Naive B cell (primary cell): ENCODE results near the gene RGSL1. TPM values are rescaled to one million over a fixed set of nuclear protein-coding genes. Genes with fewer than 3 reads are reported as not detected.

ENCODE experiments used
- ATAC-seq, 2 donors: fragments of 150-1000 bp; cut with Tn5 transposase; 2 replicates each; pipeline ENCODE4 v1.10.0; 2021; ENCODE audit warnings: low read depth in 2 of 2, mild to moderate bottlenecking in 2 of 2, moderate library complexity in 2 of 2
- DNase-seq: peaks from one replicate; pipeline ENCODE4 v3.0.0; 2022
- H3K27ac Mint-ChIP-seq, 6 donors: one replicate each; pipeline ENCODE4 v1.8.0; 2020 to 2022; ENCODE audit warnings: mild to moderate bottlenecking in 6 of 6, mixed read lengths in 6 of 6, moderate library complexity in 5 of 6, inconsistent platforms in 2 of 6
- H3K27me3 Mint-ChIP-seq, 3 donors: one replicate each; pipeline ENCODE4 v1.8.0; 2021 to 2022; ENCODE audit warnings: mixed read lengths in 3 of 3, mild to moderate bottlenecking in 1 of 3
- H3K36me3 Mint-ChIP-seq, 2 donors: one replicate each; pipeline ENCODE4 v1.8.0; 2020 to 2022; ENCODE audit warnings: mixed read lengths in 2 of 2, inconsistent platforms in 1 of 2, mild to moderate bottlenecking in 1 of 2
- H3K4me1 Mint-ChIP-seq, 3 donors: one replicate each; pipeline ENCODE4 v1.8.0; 2020 to 2022; ENCODE audit warnings: mixed read lengths in 3 of 3, inconsistent platforms in 1 of 3, mild to moderate bottlenecking in 1 of 3, moderate library complexity in 1 of 3
- H3K4me3 Mint-ChIP-seq, 8 donors: one replicate each; pipeline ENCODE4 v1.8.0; 2020 to 2022; ENCODE audit warnings: mild to moderate bottlenecking in 8 of 8, mixed read lengths in 8 of 8, moderate library complexity in 8 of 8, inconsistent platforms in 2 of 8
- H3K9me3 Mint-ChIP-seq, 7 donors: one replicate each; pipeline ENCODE4 v1.8.0; 2020 to 2022; ENCODE audit warnings: mixed read lengths in 7 of 7, mild to moderate bottlenecking in 5 of 7, inconsistent platforms in 2 of 7, moderate library complexity in 1 of 7
- polyA plus RNA-seq, 6 donors: library from polyadenylated mRNA; unstranded; fragments of 300-500 nt; fragmentation: Illumina TruSeq; gene quantifications; one replicate each; pipeline ENCODE4 v1.2.3, GENCODE V29; 2021; ENCODE audit warnings: low read depth in 6 of 6

Gene RGSL1
- polyA plus RNA-seq, 6 donors from 2014 or later = 0.13 TPM; not detected in 5

DNA sequence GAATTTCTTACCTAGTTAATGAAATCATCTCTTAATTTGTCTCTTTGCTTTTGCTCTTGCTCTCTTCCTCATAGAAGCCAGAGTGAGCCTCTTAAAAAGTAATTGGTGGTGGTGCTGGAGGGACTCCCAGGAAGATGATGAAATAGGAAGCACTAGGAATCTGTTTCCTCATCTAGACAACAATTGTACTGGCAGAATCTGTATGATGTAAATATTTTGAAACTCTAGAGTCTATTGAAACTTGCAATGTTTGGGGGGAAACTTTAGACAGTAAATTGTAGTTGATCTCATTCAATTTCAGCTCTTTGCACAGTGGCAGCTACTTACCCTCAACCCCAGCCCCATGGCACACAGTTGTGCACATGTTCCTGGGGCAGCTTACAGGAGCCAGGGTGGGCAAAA, 10.6 kb downstream of the RGSL1 start:
- Mint-ChIP-seq H3K4me1 (no peaks in the 10 kb centered on the region), H3K27me3 (peaks cover 0 to 22% (median 3%) of the 10 kb centered on the region in 3 donors), H3K4me3 (no peak overlapping the region), H3K36me3 (no peaks in the 10 kb centered on the region), H3K27ac (no peak overlapping the region), H3K9me3 (peaks cover 0 to 41% (median 3%) of the 10 kb centered on the region in 7 donors)
- DNase-seq (no peak), ATAC-seq (no peak)

DNA sequence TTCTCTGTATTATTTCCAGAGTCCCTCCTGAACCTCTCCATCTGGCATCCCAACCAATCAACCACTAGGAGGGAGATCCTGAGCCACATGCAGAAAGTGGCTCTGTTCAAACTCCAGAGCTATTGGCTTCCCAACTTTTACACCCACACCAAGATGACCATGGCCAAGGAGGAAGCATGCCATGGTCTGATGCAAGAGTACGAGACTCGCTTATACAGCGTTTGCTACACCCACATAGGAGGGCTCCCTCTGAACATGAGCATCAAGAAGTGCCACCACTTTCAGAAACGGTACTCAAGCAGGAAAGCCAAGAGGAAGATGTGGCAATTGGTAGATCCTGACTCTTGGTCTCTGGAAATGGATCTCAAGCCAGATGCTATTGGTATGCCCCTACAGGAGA, 23.6 kb downstream of the RGSL1 start:
- DNase-seq = no peak
- peaks cover 6 to 8% of the 10 kb centered on the region in 2 donors for H3K36me3 Mint-ChIP-seq
- H3K9me3 Mint-ChIP-seq = peaks cover 5 to 20% (median 13%) of the 10 kb centered on the region in 7 donors
- H3K27ac Mint-ChIP-seq = no peak overlapping the region
- ATAC-seq = no peak
- peaks cover 0 to 8% (median 7%) of the 10 kb centered on the region in 3 donors for H3K4me1 Mint-ChIP-seq
- H3K4me3 Mint-ChIP-seq = no peak overlapping the region
- peaks cover 0 to 5% (median 4%) of the 10 kb centered on the region in 3 donors for H3K27me3 Mint-ChIP-seq

DNA sequence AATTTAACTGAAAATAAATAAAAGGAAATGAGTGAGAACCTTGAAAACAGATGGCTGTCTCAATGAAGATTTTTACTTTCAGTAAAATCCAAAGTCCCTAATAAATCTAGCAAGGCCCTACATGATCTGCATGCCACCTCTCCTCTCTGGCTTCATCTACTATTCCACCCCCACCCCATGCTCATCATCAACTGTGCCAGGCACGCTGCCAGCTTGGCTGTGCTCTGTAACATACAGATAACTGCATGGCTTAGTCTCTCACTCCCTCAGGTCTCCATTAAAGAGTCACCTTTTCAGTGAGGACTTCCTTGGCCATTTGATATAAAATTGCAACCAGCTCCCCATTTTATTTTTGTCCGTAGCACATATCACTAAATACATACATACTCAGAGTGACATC, 26.7 kb downstream of the RGSL1 start:
- no peak overlapping the region for H3K4me3 Mint-ChIP-seq
- H3K36me3 Mint-ChIP-seq = peaks cover 12 to 18% of the 10 kb centered on the region in 2 donors
- H3K27me3 Mint-ChIP-seq = peaks cover 0 to 4% (median 0%) of the 10 kb centered on the region in 3 donors
- peak overlapping the region in 1 of 6 donors; percentile 13 for H3K27ac Mint-ChIP-seq
- DNase-seq = no peak
- peaks cover 0 to 43% (median 20%) of the 10 kb centered on the region in 7 donors for H3K9me3 Mint-ChIP-seq
- H3K4me1 Mint-ChIP-seq = peaks cover 0 to 13% (median 8%) of the 10 kb centered on the region in 3 donors
- ATAC-seq = no peak

DNA sequence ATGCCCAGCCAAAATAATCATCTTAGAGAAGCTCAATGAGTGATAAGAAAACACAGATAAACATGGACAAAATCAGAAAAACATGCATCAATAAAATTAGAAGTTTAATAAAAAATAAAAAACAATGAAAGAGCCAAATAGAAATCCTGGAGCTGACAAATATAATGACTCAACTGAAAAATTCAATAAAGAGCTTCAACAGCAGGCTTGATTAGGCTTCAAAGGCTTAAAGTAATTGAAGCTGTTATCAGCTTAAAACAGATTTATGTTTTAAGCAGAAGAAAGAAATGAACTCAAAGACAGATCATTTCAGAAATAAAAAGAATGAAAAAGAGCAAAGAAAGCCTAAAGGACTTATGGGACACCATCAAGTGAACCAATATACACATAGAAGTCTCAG, 28.3 kb downstream of the RGSL1 start:
- ATAC-seq = no peak
- peaks cover 8 to 58% (median 30%) of the 10 kb centered on the region in 7 donors for H3K9me3 Mint-ChIP-seq
- peaks cover 0 to 14% (median 13%) of the 10 kb centered on the region in 3 donors for H3K4me1 Mint-ChIP-seq
- H3K36me3 Mint-ChIP-seq = peaks cover 12 to 18% of the 10 kb centered on the region in 2 donors
- H3K4me3 Mint-ChIP-seq = no peak overlapping the region
- no peak for DNase-seq
- peak overlapping the region in 1 of 6 donors; percentile 43 for H3K27ac Mint-ChIP-seq
- H3K27me3 Mint-ChIP-seq = peaks cover 0 to 4% (median 0%) of the 10 kb centered on the region in 3 donors

DNA sequence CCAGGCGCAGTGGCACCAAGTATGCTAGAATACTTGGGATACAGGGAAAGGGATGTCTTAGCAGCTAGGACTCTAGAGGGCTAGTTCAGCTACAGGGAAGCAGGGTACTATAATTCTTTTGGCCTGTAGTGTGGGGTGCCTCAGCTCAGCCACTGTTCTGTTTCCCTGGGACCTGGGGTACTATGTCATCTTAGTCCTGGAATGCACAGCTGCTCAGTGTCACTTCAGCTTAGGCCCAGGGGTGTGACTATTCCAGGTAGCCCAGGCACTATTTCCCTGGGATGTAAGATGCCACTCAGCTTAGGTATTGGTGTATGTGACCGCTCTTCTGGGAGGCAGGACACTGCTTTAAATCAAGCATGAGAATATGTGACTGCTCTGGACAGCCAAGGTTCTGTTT, 34.1 kb downstream of the RGSL1 start:
- peaks cover 18 to 26% (median 22%) of the 10 kb centered on the region in 3 donors for H3K4me1 Mint-ChIP-seq
- peak overlapping the region in 2 of 6 donors; percentile 9 to 16 for H3K27ac Mint-ChIP-seq
- no peak for ATAC-seq
- peaks cover 1 to 5% of the 10 kb centered on the region in 2 donors for H3K36me3 Mint-ChIP-seq
- no peaks in the 10 kb centered on the region for H3K27me3 Mint-ChIP-seq
- H3K9me3 Mint-ChIP-seq = peaks cover 3 to 33% (median 16%) of the 10 kb centered on the region in 7 donors
- H3K4me3 Mint-ChIP-seq = peak overlapping the region in 3 of 8 donors; percentile 16 to 64 (median 26)
- DNase-seq = no peak

DNA sequence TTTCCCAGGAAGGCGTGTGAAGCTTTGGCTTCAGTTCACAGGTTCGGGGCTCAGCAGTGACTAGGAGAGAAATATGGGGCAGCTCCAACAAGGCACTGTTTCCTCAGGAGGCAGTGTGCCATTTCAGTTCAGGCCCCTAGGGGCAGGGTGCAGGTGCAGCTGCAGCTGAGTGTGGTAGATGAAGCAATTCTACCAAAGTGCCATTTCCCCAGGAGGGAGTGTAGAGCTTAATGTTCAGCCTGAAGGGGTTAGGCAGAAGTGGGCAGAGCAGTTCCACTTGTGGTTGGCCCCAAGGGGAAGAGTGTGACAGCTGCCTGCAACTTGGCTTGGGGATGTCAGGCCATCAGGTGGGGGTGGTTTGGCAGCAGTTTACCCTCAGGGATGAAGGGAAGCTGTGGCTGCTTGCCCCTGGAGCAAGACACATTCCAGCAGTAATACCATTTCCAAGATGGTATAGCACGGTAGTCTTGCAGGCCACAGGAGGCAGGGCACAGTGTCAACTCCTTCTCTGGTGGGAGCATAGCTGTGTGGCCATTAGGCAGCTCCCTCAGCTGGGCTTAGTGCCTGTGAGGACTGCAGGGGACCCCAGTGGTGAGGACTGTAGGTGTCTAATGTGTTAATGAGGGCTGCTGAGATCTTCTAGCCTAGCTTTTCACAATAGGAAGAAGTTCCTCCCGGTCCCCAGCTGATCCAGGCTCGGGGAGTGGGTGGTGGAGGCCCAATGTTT, 34.7 kb downstream of the RGSL1 start:
- peak overlapping the region in 4 of 8 donors; percentile 16 to 64 (median 24) for H3K4me3 Mint-ChIP-seq
- ATAC-seq (peak; percentile 99), DNase-seq (peak; percentile 75)
- H3K36me3 Mint-ChIP-seq = no peaks in the 10 kb centered on the region
- H3K9me3 Mint-ChIP-seq = peaks cover 3 to 27% (median 13%) of the 10 kb centered on the region in 7 donors
- no peaks in the 10 kb centered on the region for H3K27me3 Mint-ChIP-seq
- peaks cover 18 to 26% (median 22%) of the 10 kb centered on the region in 3 donors for H3K4me1 Mint-ChIP-seq
- H3K27ac Mint-ChIP-seq = peak overlapping the region in 5 of 6 donors; percentile 9 to 77 (median 51)

DNA sequence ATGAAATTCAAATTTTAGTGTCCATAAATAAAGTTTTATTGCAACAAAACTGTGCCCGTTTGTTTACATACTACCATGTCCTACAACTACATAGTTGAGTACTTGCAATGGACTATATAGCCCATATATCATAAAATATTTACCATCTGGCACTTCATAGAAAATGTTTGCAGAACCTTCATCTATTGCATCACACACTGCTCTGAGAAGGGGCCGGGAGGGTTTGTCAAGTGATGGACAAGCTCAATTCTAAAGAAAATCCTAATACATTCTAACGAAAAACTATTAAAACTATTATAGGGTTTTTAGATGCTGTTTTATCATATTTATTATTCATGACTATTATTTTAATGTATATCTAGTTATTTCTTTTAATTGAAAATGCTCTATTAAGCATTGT, 35.9 kb downstream of the RGSL1 start:
- Mint-ChIP-seq H3K9me3 (peaks cover 0 to 23% (median 9%) of the 10 kb centered on the region in 7 donors), H3K27me3 (no peaks in the 10 kb centered on the region), H3K4me1 (peaks cover 18 to 26% (median 22%) of the 10 kb centered on the region in 3 donors), H3K4me3 (no peak overlapping the region), H3K36me3 (no peaks in the 10 kb centered on the region), H3K27ac (no peak overlapping the region)
- DNase-seq = no peak
- ATAC-seq = no peak

DNA sequence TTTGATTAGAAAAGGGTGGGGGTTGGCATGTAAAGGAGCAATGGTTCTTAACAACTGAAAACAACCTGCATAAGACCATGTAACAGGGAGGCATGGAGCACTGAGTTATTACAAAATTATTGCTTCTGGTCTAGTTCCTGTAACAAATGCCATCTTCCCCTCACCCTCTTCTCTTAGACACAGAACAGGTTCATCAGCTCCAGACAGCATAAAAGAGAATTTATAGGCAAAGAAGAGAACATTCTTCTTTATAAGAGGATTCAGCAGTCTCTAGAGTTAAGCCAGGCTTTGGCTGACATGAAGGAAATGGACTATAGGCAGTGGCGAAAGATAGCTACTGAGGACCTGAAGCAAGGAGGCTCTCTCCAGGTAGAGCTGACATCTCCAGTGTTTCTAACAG, 38.9 kb downstream of the RGSL1 start:
- H3K27ac Mint-ChIP-seq = no peak overlapping the region
- no peaks in the 10 kb centered on the region for H3K27me3 Mint-ChIP-seq
- DNase-seq (no peak), ATAC-seq (no peak)
- peaks cover 20 to 31% (median 25%) of the 10 kb centered on the region in 3 donors for H3K4me1 Mint-ChIP-seq
- no peaks in the 10 kb centered on the region for H3K9me3 Mint-ChIP-seq
- H3K4me3 Mint-ChIP-seq = no peak overlapping the region
- no peaks in the 10 kb centered on the region for H3K36me3 Mint-ChIP-seq

DNA sequence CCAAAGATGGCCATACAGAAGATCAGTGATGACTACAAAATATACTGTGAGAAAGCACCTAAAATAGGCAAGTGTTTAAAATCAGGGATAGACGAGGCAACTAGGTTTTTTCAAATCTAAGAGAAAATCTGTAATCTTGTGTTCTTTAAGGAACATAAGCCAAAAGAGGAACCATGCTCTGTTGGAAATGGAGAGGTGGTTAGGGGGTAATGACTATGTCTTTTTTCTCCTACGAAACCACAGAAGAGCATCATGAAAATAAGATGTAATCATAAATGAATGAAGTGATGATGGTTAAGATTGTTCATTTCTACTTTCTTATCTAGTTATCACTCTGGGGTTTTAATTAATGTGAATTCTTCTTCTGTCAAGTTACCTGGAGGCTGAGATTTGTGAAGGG, 43.1 kb downstream of the RGSL1 start:
- Mint-ChIP-seq H3K4me1 (peaks cover 4 to 16% (median 12%) of the 10 kb centered on the region in 3 donors), H3K36me3 (no peaks in the 10 kb centered on the region), H3K4me3 (peak overlapping the region in 1 of 8 donors; percentile 7), H3K27me3 (no peaks in the 10 kb centered on the region), H3K27ac (peak overlapping the region in 1 of 6 donors; percentile 7), H3K9me3 (no peaks in the 10 kb centered on the region)
- peak; percentile 56 to 75 for ATAC-seq
- peak; percentile 17 for DNase-seq

DNA sequence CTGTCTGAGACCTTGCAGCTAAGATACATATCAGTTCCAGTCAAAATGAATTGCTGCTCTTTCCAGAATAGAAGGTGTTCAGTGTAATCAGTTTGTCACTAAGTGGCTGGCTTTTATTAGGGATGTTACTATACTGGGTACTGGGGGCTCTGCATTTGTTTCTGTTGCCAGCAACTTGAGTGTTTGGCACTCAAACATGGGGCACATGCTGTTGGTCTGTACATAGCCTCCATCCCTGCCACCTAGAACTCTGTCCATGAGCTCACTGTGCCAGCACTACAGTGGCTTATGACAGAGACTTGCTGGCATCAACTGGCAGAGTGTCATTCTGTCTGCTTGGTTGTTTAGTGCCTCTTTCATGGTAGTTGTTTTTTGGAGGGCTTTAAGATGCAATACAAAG, 45.1 kb downstream of the RGSL1 start:
- ATAC-seq = no peak
- Mint-ChIP-seq H3K36me3 (no peaks in the 10 kb centered on the region), H3K4me1 (peaks cover 4 to 16% (median 12%) of the 10 kb centered on the region in 3 donors), H3K4me3 (no peak overlapping the region), H3K9me3 (no peaks in the 10 kb centered on the region), H3K27ac (no peak overlapping the region), H3K27me3 (no peaks in the 10 kb centered on the region)
- no peak for DNase-seq

DNA sequence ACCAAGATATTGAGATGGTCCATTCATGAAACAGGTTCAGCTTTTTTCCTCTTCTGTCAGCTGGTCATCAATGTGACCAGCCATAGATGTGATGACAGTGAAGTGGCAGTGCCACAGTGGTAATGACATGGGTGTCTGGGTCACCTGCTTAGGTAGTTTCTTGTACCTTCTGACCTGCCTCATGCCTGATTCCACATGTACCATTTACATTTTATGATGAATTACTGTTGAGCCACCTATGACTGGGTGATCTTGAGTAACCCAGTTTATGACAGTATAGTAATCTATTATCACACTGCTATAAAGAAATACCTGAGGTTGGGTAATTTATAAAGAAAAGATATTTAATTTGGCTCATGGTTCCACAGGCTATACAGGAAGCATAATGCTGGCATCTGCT, 45.7 kb downstream of the RGSL1 start:
- Mint-ChIP-seq H3K9me3 (no peaks in the 10 kb centered on the region), H3K4me1 (peaks cover 4 to 16% (median 12%) of the 10 kb centered on the region in 3 donors), H3K27me3 (no peaks in the 10 kb centered on the region), H3K27ac (no peak overlapping the region), H3K36me3 (no peaks in the 10 kb centered on the region), H3K4me3 (no peak overlapping the region)
- ATAC-seq (no peak), DNase-seq (no peak)

DNA sequence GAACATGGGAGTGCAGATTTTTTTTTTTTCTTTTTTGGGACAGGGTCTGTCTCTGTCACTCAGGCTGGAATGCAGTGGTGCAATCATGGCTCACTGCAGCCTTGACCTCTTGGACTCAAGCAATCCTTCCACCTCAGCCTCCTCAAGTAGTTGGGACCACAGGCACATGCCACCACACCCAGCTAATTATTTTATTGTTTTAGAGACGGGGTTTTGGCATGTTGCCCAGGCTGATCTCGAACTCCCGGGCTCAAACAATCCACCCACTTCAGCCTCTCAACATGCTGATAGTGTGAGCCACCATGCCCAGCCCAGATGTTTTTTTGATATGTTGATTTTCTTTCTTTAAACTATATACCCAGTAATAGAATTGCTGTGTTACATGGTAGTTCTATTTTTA, 57.7 kb downstream of the RGSL1 start:
- Mint-ChIP-seq H3K36me3 (peaks cover 0 to 14% of the 10 kb centered on the region in 2 donors), H3K4me1 (no peaks in the 10 kb centered on the region)
- ATAC-seq = no peak

DNA sequence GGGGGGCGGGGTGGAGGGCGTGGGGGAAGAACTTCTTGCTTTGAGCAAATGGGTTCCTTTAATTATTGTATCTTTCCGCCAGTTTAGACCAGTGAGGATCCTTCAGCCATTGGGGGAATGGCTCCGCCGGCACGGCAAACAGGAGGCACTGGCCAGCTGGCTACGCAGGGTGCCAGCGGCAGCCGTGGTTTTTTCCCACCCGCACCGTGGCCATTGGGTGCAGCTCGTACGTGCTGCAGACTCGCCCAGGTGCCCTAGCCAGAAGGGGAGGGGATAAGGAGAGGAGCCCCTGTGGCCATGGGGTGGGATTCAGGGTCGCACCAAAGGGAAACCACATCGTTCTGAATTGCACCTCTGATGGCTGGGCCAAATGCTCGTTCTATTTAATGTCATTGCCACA, 65.6 kb downstream of the RGSL1 start:
- Mint-ChIP-seq H3K4me3 (no peak overlapping the region), H3K27ac (no peak overlapping the region), H3K9me3 (peaks cover 8 to 43% (median 22%) of the 10 kb centered on the region in 7 donors), H3K4me1 (no peaks in the 10 kb centered on the region), H3K36me3 (peaks cover 0 to 17% of the 10 kb centered on the region in 2 donors), H3K27me3 (peaks cover 0 to 14% (median 0%) of the 10 kb centered on the region in 3 donors)
- DNase-seq (no peak), ATAC-seq (no peak)

More for the DNA sequence above, 57.7 kb downstream of the RGSL1 start:
- Mint-ChIP-seq H3K27me3 (peaks cover 0 to 5% (median 4%) of the 10 kb centered on the region in 3 donors), H3K9me3 (peaks cover 3 to 29% (median 11%) of the 10 kb centered on the region in 7 donors), H3K27ac (no peak overlapping the region), H3K4me3 (no peak overlapping the region)
- no peak for DNase-seq

DNA sequence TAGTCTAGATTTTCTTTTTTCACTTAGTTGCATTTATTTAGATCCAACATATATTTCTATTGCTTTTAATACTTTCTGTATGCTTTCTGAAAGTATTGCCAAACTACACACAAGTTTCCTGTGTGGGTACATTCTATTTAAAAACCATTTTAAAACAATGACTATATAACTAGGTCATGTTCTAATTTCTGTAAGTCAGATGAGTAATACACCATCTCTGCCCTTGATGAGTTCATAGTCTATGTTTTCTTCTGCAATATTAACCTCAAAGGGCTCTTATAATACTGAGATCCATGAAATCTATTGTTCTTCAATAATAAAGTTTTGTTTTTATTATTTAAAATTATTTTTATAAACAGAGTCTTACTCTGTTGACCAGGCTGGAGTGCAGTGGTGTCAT, 70.8 kb downstream of the RGSL1 start:
- Mint-ChIP-seq H3K4me1 (no peaks in the 10 kb centered on the region), H3K36me3 (peaks cover 8 to 38% of the 10 kb centered on the region in 2 donors), H3K9me3 (peaks cover 18 to 64% (median 41%) of the 10 kb centered on the region in 7 donors), H3K27me3 (peaks cover 0 to 8% (median 0%) of the 10 kb centered on the region in 3 donors), H3K4me3 (no peak overlapping the region), H3K27ac (no peak overlapping the region)
- ATAC-seq (no peak), DNase-seq (no peak)
